T1000 (cell line): ENCODE data around the gene ARF4.

Source experiments
- DNase-seq: peaks from one replicate; lab custom pipeline; 2025; ENCODE audit warnings: mixed read lengths; lab: John Stamatoyannopoulos, UW

The ARF4 gene

GRCh38 chr3:57577801-57578200 lies 19.3 kb downstream of the ARF4 start:
- DNase-seq: no peak

- no peak for DNase-seq
These were observed 21.0 kb downstream of the ARF4 start for GRCh38 chr3:57575966-57576626.

GRCh38 chr3:57572096-57572495 lies 25.0 kb downstream of the ARF4 start:
- DNase-seq: no peak

- DNase-seq: no peak
These were observed 26.3 kb downstream of the ARF4 start for GRCh38 chr3:57570878-57571277.

GRCh38 chr3:57569859-57570450 lies 27.2 kb downstream of the ARF4 start:
- no peak for DNase-seq

- no peak for DNase-seq
These were observed 37.6 kb downstream of the ARF4 start for GRCh38 chr3:57559526-57559925.

- DNase-seq: peak; percentile 7
These were observed 40.0 kb downstream of the ARF4 start for GRCh38 chr3:57557085-57557537.

- no peak for DNase-seq
These were observed 40.6 kb downstream of the ARF4 start for GRCh38 chr3:57556459-57557084.

GRCh38 chr3:57555738-57556458 lies 41.2 kb downstream of the ARF4 start, which contains the start of gene PDE12:
PDE12 (plus strand) TSS chr3:57556274; CDS start chr3:57556380, 106 bp downstream.
- DNase-seq: peak; percentile 95

- DNase-seq: no peak
These were observed 41.8 kb downstream of the ARF4 start for GRCh38 chr3:57555306-57555705.

- DNase-seq: no peak
These were observed 50.5 kb downstream of the ARF4 start for GRCh38 chr3:57546616-57547015.

GRCh38 chr3:57545636-57546268 lies 51.4 kb downstream of the ARF4 start:
- no peak for DNase-seq

GRCh38 chr3:57544181-57545125 lies 52.7 kb downstream of the ARF4 start, which contains the start of gene DNAH12:
DNAH12 (minus strand) TSS chr3:57544344; CDS start chr3:57542870, 1,474 bp downstream.
- DNase-seq: no peak

GRCh38 chr3:57538465-57538864 lies 58.7 kb downstream of the ARF4 start:
- DNase-seq: no peak

- no peak for DNase-seq
These were observed 67.0 kb downstream of the ARF4 start for GRCh38 chr3:57530071-57530608.
